Measurements from ENCODE around the gene UACA. TPM values are rescaled to one million over a fixed set of nuclear protein-coding genes. Genes with fewer than 3 reads are reported as not detected.
A peak's percentile ranks its signal among the peaks of the same experiment; 100 is the strongest.
"Not testable (repeated sequence)": the region's sequence is repeated elsewhere in the genome, so short reads cannot be mapped to it uniquely, and the experiment has no call there.

Gene UACA
- total RNA-seq, 1 donor from 2014 or later: 5.2 TPM

DNA sequence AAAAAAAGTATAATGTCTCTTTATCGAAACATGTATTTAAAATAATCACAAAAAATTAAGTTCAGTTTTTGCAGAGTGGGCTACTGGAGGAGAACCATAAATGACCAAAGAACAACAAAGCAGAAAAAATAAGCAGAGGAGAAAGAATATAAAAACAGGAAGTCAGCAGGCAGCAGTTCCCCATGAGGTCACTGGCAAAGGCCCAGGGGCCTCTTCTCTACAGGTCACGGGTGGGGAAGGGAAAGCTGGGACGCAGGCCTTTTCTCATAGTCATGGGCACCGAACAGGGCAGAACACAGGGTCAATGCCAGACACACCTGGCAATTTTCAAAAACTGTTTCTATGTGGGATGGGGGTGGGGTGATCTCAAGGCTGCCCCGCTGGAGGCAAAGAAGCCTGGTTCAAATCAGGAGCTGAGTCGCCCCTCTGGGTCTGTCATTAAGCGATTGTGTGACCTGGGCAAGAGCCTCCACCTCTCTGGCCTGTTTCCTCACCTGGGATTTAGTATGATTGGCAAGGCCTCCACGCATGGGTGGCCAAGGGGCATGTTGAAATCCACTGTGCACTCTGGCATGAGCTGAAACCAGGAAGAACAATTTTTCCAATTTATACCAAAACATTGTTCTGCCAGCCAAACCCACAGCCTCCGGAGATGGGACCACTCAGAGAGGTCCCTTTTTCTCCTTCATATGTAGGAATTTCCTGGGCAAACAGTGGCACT is 43.8 kb upstream of the UACA start:
- Mint-ChIP-seq H3K4me1 (ENCODE audit: low read depth, unreplicated experiment) (peaks cover 4% of the 10 kb centered on the region), H3K36me3 (ENCODE audit: unreplicated experiment) (no peaks in the 10 kb centered on the region), H3K27me3 (ENCODE audit: unreplicated experiment) (peaks cover 5% of the 10 kb centered on the region), H3K27ac (ENCODE audit: unreplicated experiment) (no peak overlapping the region), H3K4me3 (ENCODE audit: unreplicated experiment) (no peak overlapping the region), H3K9me3 (ENCODE audit: unreplicated experiment) (no peaks in the 10 kb centered on the region)
- no peak for TF ChIP-seq CTCF (IDR thresholded peaks at IDR 0.05; ENCODE audit: partially characterized antibody, unreplicated experiment)
- DNase-seq: no peak

DNA sequence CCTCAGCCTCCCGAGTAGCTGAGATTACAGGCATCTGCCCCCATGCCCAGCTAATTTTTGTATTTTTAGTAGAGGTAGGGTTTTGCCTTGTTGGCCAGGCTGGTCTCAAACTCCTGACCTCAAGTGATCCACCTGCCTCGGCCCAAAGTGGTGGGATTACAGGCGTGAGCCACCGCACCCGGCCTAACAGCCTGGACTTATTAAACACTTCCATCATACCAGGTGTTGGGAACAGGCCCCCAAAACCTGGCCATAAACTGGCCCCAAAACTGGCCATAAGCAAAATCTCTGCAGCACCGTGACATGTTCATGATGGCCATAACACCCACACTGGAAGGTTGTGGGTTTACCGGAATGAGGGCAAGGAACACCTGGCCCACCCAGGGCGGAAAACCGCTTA is 41.0 kb upstream of the UACA start:
- not testable (repeated sequence) for H3K4me3 Mint-ChIP-seq (ENCODE audit: unreplicated experiment); DNase-seq; H3K4me1 Mint-ChIP-seq (ENCODE audit: low read depth, unreplicated experiment); H3K27me3 Mint-ChIP-seq (ENCODE audit: unreplicated experiment); H3K9me3 Mint-ChIP-seq (ENCODE audit: unreplicated experiment); H3K27ac Mint-ChIP-seq (ENCODE audit: unreplicated experiment); H3K36me3 Mint-ChIP-seq (ENCODE audit: unreplicated experiment)

GRCh38 chr15:70802629-70803028 is 39.3 kb upstream of the UACA start:
- H3K27ac Mint-ChIP-seq (ENCODE audit: unreplicated experiment): no peak overlapping the region
- peak; percentile 24 for DNase-seq
- H3K27me3 Mint-ChIP-seq (ENCODE audit: unreplicated experiment): no peaks in the 10 kb centered on the region
- H3K36me3 Mint-ChIP-seq (ENCODE audit: unreplicated experiment): no peaks in the 10 kb centered on the region
- H3K4me3 Mint-ChIP-seq (ENCODE audit: unreplicated experiment): peak overlapping the region; percentile 2
- H3K4me1 Mint-ChIP-seq (ENCODE audit: low read depth, unreplicated experiment): peaks cover 4% of the 10 kb centered on the region
- no peak for TF ChIP-seq CTCF (IDR thresholded peaks at IDR 0.05; ENCODE audit: partially characterized antibody, unreplicated experiment)
- no peaks in the 10 kb centered on the region for H3K9me3 Mint-ChIP-seq (ENCODE audit: unreplicated experiment)

- no peak for TF ChIP-seq CTCF (IDR thresholded peaks at IDR 0.05; ENCODE audit: partially characterized antibody, unreplicated experiment)
- no peak overlapping the region for H3K27ac Mint-ChIP-seq (ENCODE audit: unreplicated experiment)
- no peaks in the 10 kb centered on the region for H3K27me3 Mint-ChIP-seq (ENCODE audit: unreplicated experiment)
- H3K4me3 Mint-ChIP-seq (ENCODE audit: unreplicated experiment): no peak overlapping the region
- peaks cover 4% of the 10 kb centered on the region for H3K4me1 Mint-ChIP-seq (ENCODE audit: low read depth, unreplicated experiment)
- no peaks in the 10 kb centered on the region for H3K36me3 Mint-ChIP-seq (ENCODE audit: unreplicated experiment)
- H3K9me3 Mint-ChIP-seq (ENCODE audit: unreplicated experiment): no peaks in the 10 kb centered on the region
- no peak for DNase-seq
Measured at GRCh38 chr15:70801109-70801508, 37.8 kb upstream of the UACA start.

- H3K27me3 Mint-ChIP-seq (ENCODE audit: unreplicated experiment): no peaks in the 10 kb centered on the region
- no peaks in the 10 kb centered on the region for H3K36me3 Mint-ChIP-seq (ENCODE audit: unreplicated experiment)
- TF ChIP-seq CTCF (IDR thresholded peaks at IDR 0.05; ENCODE audit: partially characterized antibody, unreplicated experiment): no peak
- H3K4me1 Mint-ChIP-seq (ENCODE audit: low read depth, unreplicated experiment): peaks cover 4% of the 10 kb centered on the region
- DNase-seq: no peak
- H3K27ac Mint-ChIP-seq (ENCODE audit: unreplicated experiment): no peak overlapping the region
- no peak overlapping the region for H3K4me3 Mint-ChIP-seq (ENCODE audit: unreplicated experiment)
- H3K9me3 Mint-ChIP-seq (ENCODE audit: unreplicated experiment): no peaks in the 10 kb centered on the region
Measured at GRCh38 chr15:70799667-70800450, 36.5 kb upstream of the UACA start.
